Liver (tissue), 9 donors: ENCODE measurements around the gene KL. TPM values are rescaled to one million over a fixed set of nuclear protein-coding genes. Genes with fewer than 3 reads are reported as not detected.

Experiments
- DNase-seq: peaks from one replicate; pipeline ENCODE4 v3.0.0-alpha.2; 2017; ENCODE audit warnings: low spot score
- H3K27ac ChIP-seq, 2 donors: one replicate each; pipeline ENCODE4 v1.7.0; 2013; ENCODE audit warnings: inconsistent platforms in 2 of 2, low read length in 2 of 2, control low read depth in 1 of 2, low read depth in 1 of 2, mild to moderate bottlenecking in 1 of 2
- H3K27me3 ChIP-seq, 4 donors: one replicate each; pipeline versions ENCODE4 v1.6.1 to v1.7.0; 2013; ENCODE audit warnings: low read length in 3 of 4, inconsistent platforms in 1 of 4, mild to moderate bottlenecking in 1 of 4, moderate library complexity in 1 of 4; ENCODE audit not compliant: control insufficient read depth in 4 of 4, insufficient read depth in 4 of 4
- H3K36me3 ChIP-seq, 4 donors: one replicate each; pipeline versions ENCODE4 v1.6.1 to v1.7.0; 2013; ENCODE audit warnings: low read length in 3 of 4, mild to moderate bottlenecking in 3 of 4, low read depth in 1 of 4, moderate library complexity in 1 of 4; ENCODE audit not compliant: control insufficient read depth in 4 of 4, insufficient read depth in 3 of 4
- H3K4me1 ChIP-seq, 4 donors: one replicate each; pipeline versions ENCODE4 v1.6.1 to v1.7.0; 2013; ENCODE audit warnings: low read length in 3 of 4, mild to moderate bottlenecking in 3 of 4, moderate library complexity in 1 of 4; ENCODE audit not compliant: control insufficient read depth in 4 of 4, insufficient read depth in 4 of 4
- H3K4me3 ChIP-seq, 3 donors: one replicate each; pipeline versions ENCODE4 v1.6.1 to v1.7.0; 2013; ENCODE audit warnings: low read length in 3 of 3, control low read depth in 1 of 3, low read depth in 1 of 3, mild to moderate bottlenecking in 1 of 3
- H3K9ac ChIP-seq, 2 donors: one replicate each; pipeline ENCODE4 v1.7.0; 2013; ENCODE audit warnings: low read length in 2 of 2, mild to moderate bottlenecking in 2 of 2, moderate library complexity in 2 of 2, control low read depth in 1 of 2, low read depth in 1 of 2
- H3K9me3 ChIP-seq, 4 donors: one replicate each; pipeline versions ENCODE4 v1.6.1 to v1.7.0; 2013; ENCODE audit warnings: low read length in 3 of 4; ENCODE audit not compliant: control insufficient read depth in 4 of 4
- ATF3 ChIP-seq: IDR thresholded peaks from 2 replicates; pipeline ENCODE4 v1.6.1; 2016; ENCODE audit warnings: antibody characterized with exemption
- CTCF ChIP-seq: fragments of 150-350 bp; IDR thresholded peaks from 2 replicates; pipeline ENCODE4 v1.5.1; 2017; ENCODE audit warnings: improper control_type of control experiment, low read depth, low read length; ENCODE audit not compliant: missing input control
- EGR1 ChIP-seq, 2 donors: IDR thresholded peaks; 2 replicates each; pipeline ENCODE4 v1.6.1; 2016 to 2018; ENCODE audit warnings: antibody characterized with exemption in 2 of 2, low read depth in 2 of 2
- FOXA1 ChIP-seq: IDR thresholded peaks from 2 replicates; pipeline ENCODE4 v1.6.1; 2016; ENCODE audit warnings: antibody characterized with exemption
- FOXA2 ChIP-seq: IDR thresholded peaks from 2 replicates; pipeline ENCODE4 v1.6.1; 2016; ENCODE audit warnings: antibody characterized with exemption
- GABPA ChIP-seq, 2 donors: IDR thresholded peaks in 1 of 2; conservative IDR thresholded peaks in 1 of 2; 2 replicates each; pipeline ENCODE4 v1.6.1; 2016; ENCODE audit warnings: antibody characterized with exemption in 2 of 2, mild to moderate bottlenecking in 1 of 2, moderate library complexity in 1 of 2
- HNF4A ChIP-seq, 2 donors: conservative IDR thresholded peaks; 2 replicates each; pipeline ENCODE4 v1.6.1; 2016; ENCODE audit warnings: antibody characterized with exemption in 2 of 2, mild to moderate bottlenecking in 2 of 2
- HNF4G ChIP-seq: IDR thresholded peaks from 2 replicates; pipeline ENCODE4 v1.6.1; 2016; ENCODE audit warnings: antibody characterized with exemption
- JUND ChIP-seq, 2 donors: IDR thresholded peaks; 2 replicates each; pipeline ENCODE4 v1.6.1; 2016; ENCODE audit warnings: antibody characterized with exemption in 2 of 2
- MAX ChIP-seq: IDR thresholded peaks from 2 replicates; pipeline ENCODE4 v1.6.1; 2016; ENCODE audit warnings: antibody characterized with exemption
- NR2F2 ChIP-seq: IDR thresholded peaks from 2 replicates; pipeline ENCODE4 v1.6.1; 2016; ENCODE audit warnings: antibody characterized with exemption
- RAD21 ChIP-seq, 2 donors: IDR thresholded peaks; 2 replicates each; pipeline ENCODE4 v1.6.1; 2016; ENCODE audit warnings: antibody characterized with exemption in 2 of 2, mild to moderate bottlenecking in 2 of 2
- REST ChIP-seq: IDR thresholded peaks from 2 replicates; pipeline ENCODE4 v1.6.1; 2016; ENCODE audit warnings: antibody characterized with exemption, mild to moderate bottlenecking
- SP1 ChIP-seq: IDR thresholded peaks from 2 replicates; pipeline ENCODE4 v1.6.1; 2018; ENCODE audit warnings: antibody characterized with exemption, mild to moderate bottlenecking
- TAF1 ChIP-seq: conservative IDR thresholded peaks from 2 replicates; pipeline ENCODE4 v1.6.1; 2016; ENCODE audit warnings: antibody characterized with exemption, mild to moderate bottlenecking
- YY1 ChIP-seq: IDR thresholded peaks from 2 replicates; pipeline ENCODE4 v1.6.1; 2016; ENCODE audit warnings: antibody characterized with exemption, mild to moderate bottlenecking
- ZBTB33 ChIP-seq: IDR thresholded peaks from 2 replicates; pipeline ENCODE4 v1.6.1; 2016; ENCODE audit warnings: antibody characterized with exemption
- WGBS: extraction: QIAGEN DNeasy Blood & Tissue Kit; methylation state at CpG from one replicate; pipeline ENCODE4 v1.1.7; 2013; 5-methylcytosine and 5-hydroxymethylcytosine counted together
- polyA plus RNA-seq, 2 donors: library from polyadenylated mRNA; stranded (reverse) in 1 of 2; unstranded in 1 of 2; fragments of 200-250 nt in 1 of 2; fragments of >200 nt in 1 of 2; fragmentation: Nextera tagmentation in 1 of 2; extraction: Ambion mirVana in 1 of 2; gene quantifications; one replicate each; pipeline versions ENCODE4 v1.2.1 to v1.2.3, GENCODE V29; 2013 to 2015
- total RNA-seq, 2 donors: library from RNA; depleted of rRNA; stranded (reverse); fragments of >200 nt; gene quantifications; one replicate each; pipeline ENCODE4 v1.2.3, GENCODE V29; 2014
- donor health status: healthy.
- donor health status: healthy.
- donor health status: healthy.
- donor health status: healthy.
- donor health status: healthy.

The KL gene
- total and polyA plus RNA-seq, 4 donors: 0.13 to 0.92 (median 0.28) TPM

GRCh38 chr13:33031277-33031676, 15.1 kb downstream of the KL start:
- TF ChIP-seq FOXA1: no peak
- no peak for TF ChIP-seq HNF4G
- TF ChIP-seq ZBTB33: no peak
- no peak for TF ChIP-seq SP1
- no peak for TF ChIP-seq MAX
- no peak for TF ChIP-seq ATF3
- TF ChIP-seq HNF4A (conservative IDR thresholded peaks at IDR 0.05): no peak
- TF ChIP-seq RAD21 (IDR thresholded peaks at IDR 0.05): no peak
- TF ChIP-seq EGR1 (IDR thresholded peaks at IDR 0.05; ENCODE audit: low read depth in 2 of 2): no peak
- no peak for TF ChIP-seq REST
- TF ChIP-seq CTCF: no peak
- no peak for TF ChIP-seq GABPA (IDR thresholded peaks at IDR 0.05 in 1 of 2, conservative IDR thresholded peaks at IDR 0.05 in 1 of 2)
- TF ChIP-seq TAF1: no peak
- TF ChIP-seq YY1: no peak
- no peak for TF ChIP-seq NR2F2
- no peak for TF ChIP-seq FOXA2
- TF ChIP-seq JUND (IDR thresholded peaks at IDR 0.05): no peak
- no peak overlapping the region for H3K4me3 ChIP-seq
- no peaks in the 10 kb centered on the region for H3K4me1 ChIP-seq
- H3K9me3 ChIP-seq: no peaks in the 10 kb centered on the region
- H3K9ac ChIP-seq: no peak overlapping the region
- no peak overlapping the region for H3K27ac ChIP-seq
- no peaks in the 10 kb centered on the region for H3K36me3 ChIP-seq
- no peak for DNase-seq
- no peaks in the 10 kb centered on the region for H3K27me3 ChIP-seq
- 97% methylated on average over 4 of the region's 4 CpGs for WGBS
